SH-SY5Y (cell line): ENCODE results near the gene CPLX3.

Source experiments
- GATA2 ChIP-seq: IDR thresholded peaks from 2 replicates; pipeline ENCODE4 v1.6.1; 2011; ENCODE audit warnings: mild to moderate bottlenecking, low read depth, low read length
- GATA3 ChIP-seq: IDR thresholded peaks from 2 replicates; pipeline ENCODE4 v1.6.1; 2011; ENCODE audit warnings: low read depth, mild to moderate bottlenecking, low read length, moderate library complexity

DNA sequence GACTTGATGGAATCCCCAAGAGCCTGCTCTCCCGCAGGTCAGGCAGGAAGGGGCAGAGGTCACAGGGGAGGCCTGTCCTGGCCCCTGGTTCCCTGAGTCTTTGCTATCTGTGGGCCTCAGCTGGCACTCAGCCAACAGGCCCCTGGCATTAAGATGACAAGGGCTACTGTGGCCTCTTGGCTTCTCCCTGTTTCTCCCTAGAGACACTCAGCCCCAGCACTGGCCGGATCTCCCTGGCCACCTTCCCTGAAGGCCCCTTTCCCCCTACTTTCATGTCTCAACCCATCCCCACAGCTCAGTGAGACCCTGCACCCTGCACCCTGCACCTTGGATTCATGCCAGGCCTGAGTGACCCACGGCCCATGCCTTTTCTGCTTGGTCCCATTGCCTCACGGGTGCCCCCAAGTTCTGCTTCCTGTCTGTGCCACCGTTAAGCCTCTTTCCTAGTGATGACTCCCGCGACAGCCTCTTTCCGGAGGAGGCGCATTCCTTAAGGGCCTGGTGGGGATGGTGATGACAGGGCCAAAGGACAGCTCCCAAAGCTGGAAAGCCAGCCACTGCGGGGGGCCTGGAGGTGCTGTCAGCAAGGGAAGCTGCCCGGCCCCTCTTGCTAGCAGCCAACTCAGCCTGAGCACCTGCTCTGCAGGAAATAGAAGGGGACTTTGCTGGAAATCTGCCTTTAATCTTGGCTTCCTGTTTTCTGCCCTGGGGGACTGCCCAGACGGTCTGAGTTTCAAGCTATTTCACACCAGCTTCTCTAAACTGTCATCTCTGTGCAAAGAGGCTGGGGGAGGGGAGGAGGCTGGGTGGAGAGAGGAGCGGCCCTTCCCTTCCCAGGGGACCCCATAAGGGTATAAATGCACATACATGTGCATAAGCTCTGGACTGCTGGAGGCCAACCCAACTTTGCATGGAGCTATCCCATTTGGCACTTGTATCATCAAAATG is 49.3 kb upstream of the CPLX3 start:
- TF ChIP-seq GATA3 (no peak), GATA2 (no peak)
